ENCODE data around the gene OR2A42. TPM values are rescaled to one million over a fixed set of nuclear protein-coding genes. Genes with fewer than 3 reads are reported as not detected.
A peak's percentile ranks its signal among the peaks of the same experiment; 100 is the strongest.
"Not testable (repeated sequence)": the region's sequence is repeated elsewhere in the genome, so short reads cannot be mapped to it uniquely, and the experiment has no call there.

OR2A42 gene
- total RNA-seq, 1 donor from 2014 or later: 0.12 TPM

DNA sequence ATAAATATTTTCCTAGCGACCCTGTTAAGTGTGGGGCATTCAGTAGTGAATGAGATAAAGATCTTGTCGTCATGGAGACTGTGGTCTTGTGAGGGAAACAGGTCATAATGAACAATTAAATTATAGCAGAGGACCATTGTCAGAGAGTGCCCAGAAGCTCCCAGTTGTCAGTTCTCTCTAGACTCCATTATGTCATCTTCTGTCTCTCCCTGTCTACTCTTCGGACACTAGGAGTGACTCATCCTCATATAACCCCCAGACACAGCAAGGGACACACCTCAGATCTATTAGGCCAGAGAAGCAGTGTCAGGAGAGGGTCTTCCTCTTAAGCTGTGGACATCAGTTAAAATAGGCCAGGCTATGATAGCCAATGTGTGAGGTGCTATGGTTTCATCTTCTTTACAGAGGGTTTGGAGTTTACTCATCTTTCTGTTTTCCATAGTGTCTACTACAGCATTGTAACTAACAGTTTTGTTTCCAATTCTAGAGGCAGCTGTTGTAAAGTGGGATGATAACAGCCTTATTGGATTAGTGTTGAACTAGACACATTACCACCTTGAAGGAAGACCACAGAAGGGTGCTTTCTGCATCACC, 50.7 kb downstream of the OR2A42 start:
- not testable (repeated sequence) for DNase-seq (ENCODE audit: low spot score); H3K4me3 Mint-ChIP-seq (ENCODE audit: unreplicated experiment); H3K27me3 Mint-ChIP-seq (ENCODE audit: low read depth); H3K27ac Mint-ChIP-seq (ENCODE audit: unreplicated experiment); H3K4me1 Mint-ChIP-seq (ENCODE audit: low read depth); H3K36me3 Mint-ChIP-seq (ENCODE audit: low read depth); H3K9me3 Mint-ChIP-seq (ENCODE audit: low read depth)

GRCh38 chr7:144187848-144188247, 51.6 kb downstream of the OR2A42 start:
- H3K36me3 Mint-ChIP-seq (ENCODE audit: low read depth); H3K27me3 Mint-ChIP-seq (ENCODE audit: low read depth); H3K27ac Mint-ChIP-seq (ENCODE audit: unreplicated experiment); H3K9me3 Mint-ChIP-seq (ENCODE audit: low read depth); DNase-seq (ENCODE audit: low spot score); H3K4me3 Mint-ChIP-seq (ENCODE audit: unreplicated experiment); H3K4me1 Mint-ChIP-seq (ENCODE audit: low read depth): not testable (repeated sequence)

DNA sequence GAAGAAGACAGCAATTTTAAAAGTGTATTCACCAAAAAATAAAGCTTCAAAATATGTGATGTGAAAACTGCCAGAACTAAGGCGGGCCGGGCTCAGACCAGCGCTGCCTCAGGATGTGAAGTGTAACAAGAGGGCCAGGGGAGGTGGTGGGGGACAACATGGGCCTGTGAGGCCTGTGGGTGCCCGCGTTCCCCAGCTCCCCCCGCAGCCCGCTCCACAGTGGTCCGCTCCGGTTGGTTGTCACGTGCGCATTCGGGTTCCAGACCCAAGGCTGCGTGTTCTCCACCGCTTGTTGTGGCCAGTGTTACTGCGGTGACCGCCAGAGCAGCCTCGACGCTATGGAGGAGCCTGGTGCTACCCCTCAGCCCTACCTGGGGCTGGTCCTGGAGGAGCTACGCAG, 56.2 kb downstream of the OR2A42 start, which contains the start of gene CTAGE4:
TSS of gene CTAGE4 (plus strand) at position 301 of the 400 bp plus-strand sequence. CDS start at position 339, 38 bp downstream.
- H3K9me3 Mint-ChIP-seq (ENCODE audit: low read depth); H3K27me3 Mint-ChIP-seq (ENCODE audit: low read depth); DNase-seq (ENCODE audit: low spot score); H3K27ac Mint-ChIP-seq (ENCODE audit: unreplicated experiment); H3K4me3 Mint-ChIP-seq (ENCODE audit: unreplicated experiment); H3K4me1 Mint-ChIP-seq (ENCODE audit: low read depth); H3K36me3 Mint-ChIP-seq (ENCODE audit: low read depth): not testable (repeated sequence)

GRCh38 chr7:144179165-144179479, 60.3 kb downstream of the OR2A42 start:
- H3K27ac Mint-ChIP-seq (ENCODE audit: unreplicated experiment); H3K9me3 Mint-ChIP-seq (ENCODE audit: low read depth); H3K4me3 Mint-ChIP-seq (ENCODE audit: unreplicated experiment); H3K4me1 Mint-ChIP-seq (ENCODE audit: low read depth); H3K36me3 Mint-ChIP-seq (ENCODE audit: low read depth); DNase-seq (ENCODE audit: low spot score): not testable (repeated sequence)
- H3K27me3 Mint-ChIP-seq (ENCODE audit: low read depth): peaks cover 12% of the 10 kb centered on the region

- H3K27ac Mint-ChIP-seq (ENCODE audit: unreplicated experiment); H3K36me3 Mint-ChIP-seq (ENCODE audit: low read depth); H3K4me1 Mint-ChIP-seq (ENCODE audit: low read depth); H3K9me3 Mint-ChIP-seq (ENCODE audit: low read depth); DNase-seq (ENCODE audit: low spot score); H3K4me3 Mint-ChIP-seq (ENCODE audit: unreplicated experiment): not testable (repeated sequence)
- H3K27me3 Mint-ChIP-seq (ENCODE audit: low read depth): peaks cover 13% of the 10 kb centered on the region
- TF ChIP-seq, protein P1, sequence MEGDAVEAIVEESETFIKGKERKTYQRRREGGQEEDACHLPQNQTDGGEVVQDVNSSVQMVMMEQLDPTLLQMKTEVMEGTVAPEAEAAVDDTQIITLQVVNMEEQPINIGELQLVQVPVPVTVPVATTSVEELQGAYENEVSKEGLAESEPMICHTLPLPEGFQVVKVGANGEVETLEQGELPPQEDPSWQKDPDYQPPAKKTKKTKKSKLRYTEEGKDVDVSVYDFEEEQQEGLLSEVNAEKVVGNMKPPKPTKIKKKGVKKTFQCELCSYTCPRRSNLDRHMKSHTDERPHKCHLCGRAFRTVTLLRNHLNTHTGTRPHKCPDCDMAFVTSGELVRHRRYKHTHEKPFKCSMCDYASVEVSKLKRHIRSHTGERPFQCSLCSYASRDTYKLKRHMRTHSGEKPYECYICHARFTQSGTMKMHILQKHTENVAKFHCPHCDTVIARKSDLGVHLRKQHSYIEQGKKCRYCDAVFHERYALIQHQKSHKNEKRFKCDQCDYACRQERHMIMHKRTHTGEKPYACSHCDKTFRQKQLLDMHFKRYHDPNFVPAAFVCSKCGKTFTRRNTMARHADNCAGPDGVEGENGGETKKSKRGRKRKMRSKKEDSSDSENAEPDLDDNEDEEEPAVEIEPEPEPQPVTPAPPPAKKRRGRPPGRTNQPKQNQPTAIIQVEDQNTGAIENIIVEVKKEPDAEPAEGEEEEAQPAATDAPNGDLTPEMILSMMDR (IDR thresholded peaks at IDR 0.05): peak; percentile 76
These were observed 60.8 kb downstream of the OR2A42 start for GRCh38 chr7:144178380-144179164.

Other genes with a start within 250 kb of the OR2A42 start
- not detected in 3 replicates for gene OR6B1, start 239.3 kb downstream of the OR2A42 start, total RNA-seq
- gene OR2A5, start 190.7 kb downstream of the OR2A42 start, total RNA-seq: not detected in 3 replicates
- gene OR2A25, start 169.8 kb downstream of the OR2A42 start, total RNA-seq: not detected in 3 replicates
- not detected in 3 replicates for gene OR2A12, start 153.3 kb downstream of the OR2A42 start, total RNA-seq
- gene OR2A2, start 130.0 kb downstream of the OR2A42 start, total RNA-seq: not detected in 3 replicates
- gene OR2A14, start 116.4 kb downstream of the OR2A42 start, total RNA-seq: not detected in 3 replicates
- 0.47 TPM in 1 of 3 replicates, not detected in the others for gene CTAGE4, start 56.1 kb downstream of the OR2A42 start, total RNA-seq
- 0.75 to 2.7 TPM (median 2.0 TPM) in 3 replicates for gene ARHGEF35, start 43.8 kb downstream of the OR2A42 start, total RNA-seq
- gene OR2A7, start 25.2 kb upstream of the OR2A42 start, total RNA-seq: 0.68 to 1.00 TPM (median 0.92 TPM) in 3 replicates
- gene CTAGE8, start 29.7 kb upstream of the OR2A42 start, total RNA-seq: 0.53 to 1.4 TPM (median 0.92 TPM) in 3 replicates
- not detected in 3 replicates for gene OR2A1, start 72.8 kb upstream of the OR2A42 start, total RNA-seq
- 2.6 to 7.3 TPM (median 7.2 TPM) in 3 replicates for gene ARHGEF5, start 115.8 kb upstream of the OR2A42 start, total RNA-seq
- gene NOBOX, start 164.1 kb upstream of the OR2A42 start, total RNA-seq: not detected in 3 replicates

Data from chondrocyte (in vitro differentiated cells).